T47D (cell line): ENCODE data around the gene KHDC3L.

Experiments
- DNase-seq, 2 experiments: peaks; one replicate each; pipeline versions ENCODE4 v3.0.0 to v3.0.0-alpha.2; 2011 to 2012; ENCODE audit warnings: low read depth in 1 of 2, low spot score in 1 of 2
- JUND ChIP-seq: IDR thresholded peaks from 2 replicates; pipeline ENCODE4 v1.6.1; 2012; ENCODE audit warnings: low read depth
- in situ Hi-C: cut with HindIII; loops from 2 replicates; pipeline ENCODE4 v1.10.0; 2016; ENCODE audit warnings: low sequenced_read_pairs, low pct_unique_long_range_greater_than_20kb

The KHDC3L gene, protein sequence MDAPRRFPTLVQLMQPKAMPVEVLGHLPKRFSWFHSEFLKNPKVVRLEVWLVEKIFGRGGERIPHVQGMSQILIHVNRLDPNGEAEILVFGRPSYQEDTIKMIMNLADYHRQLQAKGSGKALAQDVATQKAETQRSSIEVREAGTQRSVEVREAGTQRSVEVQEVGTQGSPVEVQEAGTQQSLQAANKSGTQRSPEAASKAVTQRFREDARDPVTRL

DNA sequence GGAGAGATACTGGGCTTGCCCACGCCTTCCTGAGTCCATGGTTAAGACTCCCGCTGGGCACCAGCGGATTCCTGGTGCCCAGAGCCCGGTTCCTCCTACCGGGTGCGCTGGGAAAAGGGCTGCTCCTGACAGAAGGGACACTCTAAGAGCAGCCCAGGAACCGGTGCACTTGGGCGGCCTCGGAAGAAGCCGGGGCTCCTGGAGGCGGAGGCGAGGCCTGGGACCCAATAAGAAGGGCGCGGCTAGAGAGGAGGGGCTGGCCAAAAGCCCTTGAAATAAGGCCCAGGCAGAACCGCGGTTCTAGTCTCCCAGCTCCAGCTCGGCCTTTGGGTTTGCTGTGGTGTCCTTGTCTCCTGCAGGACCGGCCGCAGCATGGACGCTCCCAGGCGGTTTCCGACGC is at the start of gene KHDC3L:
TSS of gene KHDC3L (plus strand) at position 301 of the 400 bp plus-strand sequence. CDS start at position 373, 72 bp downstream.
- DNase-seq: no peak
- in situ Hi-C loops: no loop called here
- no peak for TF ChIP-seq JUND

- in situ Hi-C loops: no loop called here
- TF ChIP-seq JUND: no peak
- DNase-seq: no peak
Observed at GRCh38 chr6:73314577-73315492, 47.6 kb upstream of the KHDC3L start.

DNA sequence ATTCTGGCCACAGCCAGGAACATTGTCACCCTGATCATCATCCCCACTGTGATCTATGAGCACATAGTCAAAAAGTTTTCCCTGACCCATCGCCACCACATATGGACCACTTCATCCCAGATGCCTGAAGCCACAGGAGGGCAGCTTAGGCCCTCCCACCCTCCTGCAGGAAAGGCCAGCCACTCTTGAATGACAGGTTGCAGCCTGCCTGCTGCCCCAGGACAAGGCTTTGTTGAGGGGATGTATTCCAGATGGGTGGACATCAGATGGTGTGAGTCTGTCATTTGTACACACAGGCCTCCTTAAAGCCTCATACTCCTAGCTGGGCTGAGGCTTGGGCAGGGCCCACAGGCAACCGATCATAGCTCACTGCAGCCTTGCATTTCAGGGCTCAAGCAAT is 39.1 kb upstream of the KHDC3L start:
- DNase-seq: no peak
- no peak for TF ChIP-seq JUND
- in situ Hi-C loops: no loop called here

DNA sequence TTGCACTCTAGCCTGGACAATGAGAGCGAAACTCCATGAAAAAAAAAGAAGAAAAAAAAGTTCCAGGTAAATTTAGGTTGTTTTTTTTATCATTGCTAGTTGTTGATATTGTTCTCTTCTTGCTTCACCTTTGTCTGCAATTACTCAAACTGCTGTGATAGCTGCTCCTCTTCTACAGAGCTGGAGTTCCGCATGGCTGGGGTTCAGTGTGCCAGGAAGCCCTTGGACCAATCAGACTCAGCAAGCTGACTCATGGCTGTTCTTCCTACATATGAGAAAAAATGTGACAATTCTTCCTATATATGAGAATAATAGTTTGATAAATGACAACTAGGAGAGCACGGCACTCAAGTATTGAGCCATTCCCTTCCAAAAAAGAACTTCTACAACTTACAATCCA is 36.8 kb upstream of the KHDC3L start:
- no peak for DNase-seq
- no peak for TF ChIP-seq JUND
- in situ Hi-C loops: no loop called here

DNA sequence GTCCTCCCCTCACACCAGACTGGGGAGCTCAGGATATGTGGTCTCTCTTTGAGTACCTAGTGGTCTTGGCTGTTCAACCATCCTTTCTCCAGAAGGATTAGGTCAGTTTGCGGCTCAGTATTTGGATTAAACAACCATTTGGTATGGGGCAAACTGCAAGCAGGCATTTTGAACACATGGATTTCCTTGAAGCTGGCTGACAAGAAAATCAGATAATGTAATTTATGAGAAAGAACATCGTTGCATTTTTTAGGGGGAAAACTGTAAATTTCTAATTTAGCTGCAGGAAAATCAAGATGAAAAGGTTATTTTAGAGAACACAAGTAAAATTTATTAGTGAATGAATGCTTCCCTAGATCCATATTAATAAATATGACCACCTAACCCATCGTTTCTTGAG is 33.7 kb upstream of the KHDC3L start:
- no peak for DNase-seq
- TF ChIP-seq JUND: no peak
- in situ Hi-C loops: no loop called here

DNA sequence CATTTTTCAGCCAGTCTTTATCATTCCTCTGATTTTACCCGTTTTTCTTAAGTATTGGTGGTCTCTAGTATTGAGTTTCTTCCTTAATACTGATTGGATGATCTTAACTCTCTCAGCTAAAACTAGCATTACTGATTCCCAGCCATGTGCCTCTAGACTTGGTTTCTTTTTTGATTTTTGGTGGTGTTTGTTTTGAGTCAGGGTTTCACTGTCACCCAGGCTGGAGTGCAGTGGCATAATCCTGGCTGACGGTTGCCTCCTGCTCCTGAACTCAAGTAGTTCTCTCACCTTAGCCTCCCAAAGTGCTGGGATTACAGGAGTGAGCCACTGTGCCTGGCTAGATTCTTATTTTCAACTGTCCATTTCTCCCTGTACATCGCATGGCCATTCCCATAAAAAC is 33.3 kb upstream of the KHDC3L start:
- no peak for TF ChIP-seq JUND
- in situ Hi-C loops: no loop called here
- DNase-seq: no peak

DNA sequence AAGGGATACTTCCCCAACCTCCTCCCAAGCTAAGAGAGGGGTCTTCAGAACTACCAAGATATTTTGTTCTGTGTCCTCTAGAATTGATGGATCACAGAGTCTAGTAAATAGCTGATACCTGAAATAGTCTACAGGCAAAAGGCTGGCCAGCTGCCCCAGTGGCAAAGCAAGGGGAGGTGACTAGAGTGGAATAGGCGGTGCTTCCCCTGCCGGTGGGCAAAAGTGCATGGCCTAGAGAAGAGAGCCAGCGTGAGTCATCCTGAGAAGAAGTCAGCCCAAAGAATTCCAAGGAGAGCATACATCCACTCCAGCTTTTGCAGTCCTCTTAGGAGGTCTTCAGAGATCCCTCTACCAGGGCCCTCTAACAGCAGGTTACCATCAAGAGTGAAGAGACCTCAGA is 23.1 kb upstream of the KHDC3L start:
- in situ Hi-C loops: no loop called here
- no peak for DNase-seq
- no peak for TF ChIP-seq JUND

- in situ Hi-C loops: no loop called here
- DNase-seq: no peak
- TF ChIP-seq JUND: no peak
Observed at GRCh38 chr6:73340048-73340447, 22.4 kb upstream of the KHDC3L start.

- no peak for TF ChIP-seq JUND
- in situ Hi-C loops: no loop called here
- no peak for DNase-seq
Observed at GRCh38 chr6:73341335-73341734, 21.1 kb upstream of the KHDC3L start.

DNA sequence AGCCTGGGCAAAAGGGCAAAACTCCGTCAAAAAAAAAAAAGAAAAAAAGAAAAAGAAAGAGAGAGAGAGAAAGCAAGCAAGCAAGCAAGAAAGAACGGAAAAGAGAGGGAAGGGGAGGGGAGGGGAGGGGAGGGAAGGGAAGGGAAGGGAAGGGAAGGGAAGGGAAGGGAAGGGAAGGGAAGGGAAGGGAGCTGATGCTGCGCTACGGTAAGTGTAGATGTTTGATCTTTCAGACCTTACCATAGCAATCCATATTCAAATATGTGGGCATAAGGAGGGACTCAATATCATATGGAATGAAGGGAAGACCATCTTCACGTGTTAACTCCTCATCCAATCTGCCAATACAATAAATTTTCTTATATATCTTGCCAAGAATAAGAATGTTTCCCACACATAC is 20.3 kb upstream of the KHDC3L start:
- no peak for DNase-seq
- no peak for TF ChIP-seq JUND
- in situ Hi-C loops: no loop called here

- no peak for TF ChIP-seq JUND
- in situ Hi-C loops: no loop called here
- DNase-seq: no peak
Observed at GRCh38 chr6:73343164-73343563, 19.3 kb upstream of the KHDC3L start.

- TF ChIP-seq JUND: no peak
- in situ Hi-C loops: no loop called here
- DNase-seq: no peak
Observed at GRCh38 chr6:73348550-73349204, 13.8 kb upstream of the KHDC3L start.

DNA sequence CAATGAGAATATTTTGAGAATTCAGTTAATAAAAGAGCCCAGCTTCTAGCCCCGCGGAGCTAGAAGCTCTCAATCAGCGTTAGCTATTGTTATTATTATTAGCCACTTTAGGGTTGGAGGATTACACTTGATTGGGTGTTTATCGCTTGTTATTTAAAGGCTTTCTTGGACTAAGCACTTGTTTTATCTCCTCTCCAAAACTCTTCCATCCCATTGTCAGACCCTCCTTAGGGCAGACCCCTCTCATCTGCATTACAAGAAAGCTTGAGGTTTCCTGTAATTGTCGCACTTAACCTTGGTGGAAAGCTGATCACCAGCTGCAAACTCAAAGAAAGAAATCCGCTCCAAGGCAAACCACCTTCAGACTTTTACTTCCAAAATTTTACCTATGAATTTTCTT is 13.1 kb upstream of the KHDC3L start:
- no peak for DNase-seq
- TF ChIP-seq JUND: no peak
- in situ Hi-C loops: no loop called here
